Endothelial cell of umbilical vein (primary cell): ENCODE results near the gene CHERP. TPM values are rescaled to one million over a fixed set of nuclear protein-coding genes. Genes with fewer than 3 reads are reported as not detected.

ENCODE experiments used
- BruUV-seq: library from RNA; stranded (reverse); fragments of 400-500 nt; replicated peaks from 2 replicates; lab custom pipeline; 2021; lab: Mats Ljungman, UMichigan
- CTCF ChIA-PET: fragments of 300-600, 350-600 bp; sonication (Branson Sonifier 250); formaldehyde crosslinking; loops from one replicate; lab custom pipeline; 2021; ENCODE audit warnings: antibody characterized with exemption, inconsistent platforms; lab: Charles Lee
- POLR2A ChIA-PET: fragments of 300-600, 350-600 bp; sonication (Branson Sonifier 250); formaldehyde crosslinking; loops from one replicate; lab custom pipeline; 2021; ENCODE audit warnings: antibody characterized with exemption, inconsistent platforms; lab: Charles Lee
- DNase-seq: peaks from one replicate; pipeline ENCODE4 v3.0.0-alpha.2; 2011; ENCODE audit warnings: low read depth, low spot score
- FAIRE-seq: peaks from 2 replicates; lab custom pipeline; 2011; peaks lifted over from hg19 to GRCh38; lab: Jason Lieb, UNC
- H2AFZ ChIP-seq: 2 replicates; pipeline ENCODE4 v1.6.0; 2012; ENCODE audit warnings: low read depth, low read length, control low read depth, inconsistent platforms
- H3K27ac ChIP-seq: 2 replicates; pipeline ENCODE4 v1.5.1; 2011; ENCODE audit warnings: low read depth, mild to moderate bottlenecking, control low read depth, low read length, moderate library complexity; ENCODE audit not compliant: insufficient read depth
- H3K27me3 ChIP-seq, 2 experiments: 2 replicates each; pipeline versions ENCODE4 v1.6.0 to v1.6.1; 2011; ENCODE audit warnings: low read length in 2 of 2, mixed read lengths in 1 of 2; ENCODE audit not compliant: control insufficient read depth in 2 of 2, insufficient read depth in 2 of 2
- H3K36me3 ChIP-seq, 2 experiments: 2 replicates in 1 of 2; 3 replicates in 1 of 2; pipeline ENCODE4 v1.5.1; 2011; ENCODE audit warnings: low read length in 2 of 2, mild to moderate bottlenecking in 1 of 2, moderate library complexity in 1 of 2; ENCODE audit not compliant: control insufficient read depth in 2 of 2, insufficient read depth in 2 of 2; ENCODE audit errors: extremely low read depth in 1 of 2
- H3K4me1 ChIP-seq: 3 replicates; pipeline ENCODE4 v1.5.1; 2011; ENCODE audit warnings: mild to moderate bottlenecking, low read length; ENCODE audit not compliant: control insufficient read depth, insufficient read depth; ENCODE audit errors: extremely low read depth
- H3K4me2 ChIP-seq: 2 replicates; pipeline ENCODE4 v1.6.1; 2011; ENCODE audit warnings: low read length, control low read depth, mixed read lengths; ENCODE audit not compliant: insufficient read depth
- H3K4me3 ChIP-seq, 3 experiments: fragments of 200-600 bp in 1 of 3; sonication (generic), shearing (Covaris generic) in 1 of 3; replicated peaks in 1 of 3; 2 replicates each; pipeline ENCODE4 v1.5.1; 2011 to 2016; ENCODE audit warnings: control low read depth in 3 of 3, low read length in 3 of 3, mild to moderate bottlenecking in 2 of 3, inconsistent platforms in 1 of 3, low read depth in 1 of 3, moderate library complexity in 1 of 3; ENCODE audit not compliant: insufficient read depth in 1 of 3
- H3K79me2 ChIP-seq: 2 replicates; pipeline ENCODE4 v1.6.0; 2012; ENCODE audit warnings: low read length, inconsistent platforms; ENCODE audit not compliant: control insufficient read depth, insufficient read depth
- H3K9ac ChIP-seq: replicated peaks from 2 replicates; pipeline ENCODE3; 2011; ENCODE audit warnings: low read length, control low read depth; ENCODE audit not compliant: insufficient read depth; ENCODE audit errors: extremely low read depth
- H3K9me1 ChIP-seq: replicated peaks from 3 replicates; pipeline ENCODE4 v1.6.0; 2011; ENCODE audit warnings: mild to moderate bottlenecking, low read length; ENCODE audit not compliant: control insufficient read depth, insufficient read depth; ENCODE audit errors: extremely low read depth
- H3K9me3 ChIP-seq: replicated peaks from 2 replicates; pipeline ENCODE4 v1.5.1; 2012; ENCODE audit warnings: low read length, inconsistent platforms; ENCODE audit not compliant: control insufficient read depth, insufficient read depth
- H4K20me1 ChIP-seq: replicated peaks from 2 replicates; pipeline ENCODE3; 2011; ENCODE audit warnings: mild to moderate bottlenecking, low read length; ENCODE audit not compliant: control insufficient read depth, insufficient read depth; ENCODE audit errors: extremely low read depth
- EZH2 ChIP-seq: IDR thresholded peaks from 2 replicates; pipeline ENCODE4 v1.6.1; 2012; ENCODE audit warnings: borderline replicate concordance, low read depth, mild to moderate bottlenecking, moderate library complexity, low read length, inconsistent platforms; ENCODE audit not compliant: severe bottlenecking
- FOS ChIP-seq: IDR thresholded peaks from 2 replicates; pipeline ENCODE4 v1.6.1; 2011; ENCODE audit warnings: mild to moderate bottlenecking, low read length, moderate library complexity, borderline replicate concordance; ENCODE audit not compliant: insufficient read depth
- GATA2 ChIP-seq: IDR thresholded peaks from 2 replicates; pipeline ENCODE4 v1.7.0; 2011; ENCODE audit warnings: low read depth, mild to moderate bottlenecking, moderate library complexity, mixed read lengths, low read length; ENCODE audit not compliant: insufficient read length, insufficient read depth
- JUN ChIP-seq: IDR thresholded peaks from 2 replicates; pipeline ENCODE4 v1.6.1; 2011; ENCODE audit warnings: borderline replicate concordance, low read depth; ENCODE audit not compliant: insufficient read length, insufficient read depth
- MYC ChIP-seq: IDR thresholded peaks from one replicate; pipeline ENCODE4 v1.6.1; 2011; ENCODE audit warnings: mild to moderate bottlenecking, low read depth, low read length
- POLR2A ChIP-seq: IDR thresholded peaks from 2 replicates; pipeline ENCODE4 v1.6.1; 2012; ENCODE audit warnings: low read depth, mild to moderate bottlenecking, control low read depth, low read length
- POLR2AphosphoS5 ChIP-seq: IDR thresholded peaks from 2 replicates; pipeline ENCODE4 v1.6.1; 2012; ENCODE audit warnings: low read depth, mild to moderate bottlenecking, control low read depth, low read length, moderate library complexity; ENCODE audit not compliant: insufficient read depth
- dilution Hi-C: fragments of 300-500 bp; cut with MboI; formaldehyde crosslinking; loops from one replicate; pipeline ENCODE4 v1.15.0; 2019; ENCODE audit warnings: low sequenced_read_pairs; ENCODE audit not compliant: extremely low pct_ligation_motif_present
- intact Hi-C: fragments of 100-400 bp; cut with micrococcal nuclease; formaldehyde crosslinking; loops from one replicate; pipeline ENCODE4 v1.10.0; 2022
- polyA plus RNA-seq, 4 experiments: library from polyadenylated mRNA; depleted of rRNA in 3 of 4; stranded (reverse) in 3 of 4; unstranded in 1 of 4; fragments of >200 nt; gene quantifications; 2 replicates each; pipeline versions ENCODE4 v1.2.1 to v1.2.3, GENCODE V29; 2011 to 2012; ENCODE audit warnings: missing spikeins in 1 of 4
- total RNA-seq: library from RNA; stranded (reverse); gene quantifications from 2 replicates; pipeline ENCODE4 v1.2.3, GENCODE V29; 2021
- TF ChIP-seq, protein P1 (sequence below): IDR thresholded peaks from 2 replicates; pipeline ENCODE4 v1.6.1; 2011; ENCODE audit not compliant: insufficient read depth, insufficient read length
- TF ChIP-seq, protein P2 (sequence below), 2 donors: IDR thresholded peaks; 1 replicate in 1 of 2; 2 replicates in 1 of 2; pipeline ENCODE4 v1.5.1; 2011; ENCODE audit warnings: low read length in 2 of 2, mild to moderate bottlenecking in 2 of 2, moderate library complexity in 2 of 2, control low read depth in 1 of 2, inconsistent platforms in 1 of 2, low read depth in 1 of 2; ENCODE audit not compliant: insufficient read depth in 1 of 2; ENCODE audit errors: extremely low read depth in 1 of 2

Gene CHERP
- total and polyA plus RNA-seq, 2 donors (not counting 3 experiments of a cell fraction or from before 2014, with no cell fraction given): 8.9 to 53.9 TPM

DNA sequence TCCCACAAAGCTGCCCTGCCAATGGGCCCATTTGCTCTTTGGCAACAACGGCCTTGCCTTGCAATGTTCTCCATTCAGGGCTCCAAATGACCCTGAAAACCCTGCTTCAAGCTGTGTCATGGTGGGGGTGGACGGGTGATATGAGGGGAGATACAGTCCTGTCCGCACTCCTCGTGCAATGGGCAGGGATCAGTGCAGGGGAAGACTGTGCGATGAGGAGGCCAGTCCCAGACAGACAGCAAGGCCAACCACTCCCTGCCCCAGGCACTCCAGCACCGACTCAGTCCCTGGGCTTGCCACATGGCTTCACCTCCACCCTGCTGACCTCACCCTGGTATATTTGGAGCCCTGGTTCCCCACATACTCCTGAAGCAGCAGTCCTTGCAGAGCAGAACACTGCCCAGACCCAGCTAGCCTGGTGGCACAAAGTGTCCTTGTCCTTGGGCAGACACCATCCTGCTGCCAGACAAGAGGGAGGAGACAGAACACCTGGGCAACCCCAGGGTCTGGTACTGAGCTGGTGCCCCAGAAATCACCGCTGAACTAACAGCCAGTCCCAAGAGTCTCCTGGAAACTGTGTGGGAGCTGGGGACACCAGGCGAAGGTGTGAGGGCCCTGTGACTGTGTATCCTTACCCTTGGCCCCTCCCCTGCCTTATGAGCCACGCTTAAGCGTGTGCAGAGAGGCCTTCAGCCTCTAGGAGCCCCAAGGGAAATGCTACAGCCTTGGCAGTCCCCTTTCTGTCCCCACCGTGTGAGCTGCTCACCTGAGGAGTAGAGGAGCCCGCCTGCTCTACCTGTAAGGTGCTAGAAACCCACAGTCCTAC lies 39.1 kb upstream of the CHERP start:
- dilution Hi-C loops (no loop called here), intact Hi-C loops (no loop called here)
- Histone ChIP-seq H4K20me1 (no peaks in the 10 kb centered on the region), H3K27ac (no peak overlapping the region), H3K27me3 (no peaks in the 10 kb centered on the region), H3K4me1 (peaks cover 17% of the 10 kb centered on the region), H3K36me3 (peaks cover 0 to 9% of the 10 kb centered on the region in 2 experiments), H3K9ac (no peak overlapping the region), H3K9me3 (no peaks in the 10 kb centered on the region), H3K4me3 (no peak overlapping the region), H3K4me2 (no peak overlapping the region), H3K79me2 (peaks cover 74% of the 10 kb centered on the region), H2AFZ (no peak overlapping the region), H3K9me1 (no peaks in the 10 kb centered on the region)
- ChIA-PET POLR2A (no interaction called here), CTCF (no interaction called here)
- TF ChIP-seq GATA2 (no peak), POLR2AphosphoS5 (no peak), JUN (no peak), FOS (no peak), EZH2 (no peak), POLR2A (no peak), MYC (no peak)
- TF ChIP-seq, protein P1, sequence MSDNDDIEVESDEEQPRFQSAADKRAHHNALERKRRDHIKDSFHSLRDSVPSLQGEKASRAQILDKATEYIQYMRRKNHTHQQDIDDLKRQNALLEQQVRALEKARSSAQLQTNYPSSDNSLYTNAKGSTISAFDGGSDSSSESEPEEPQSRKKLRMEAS: no peak
- TF ChIP-seq, protein P2, sequence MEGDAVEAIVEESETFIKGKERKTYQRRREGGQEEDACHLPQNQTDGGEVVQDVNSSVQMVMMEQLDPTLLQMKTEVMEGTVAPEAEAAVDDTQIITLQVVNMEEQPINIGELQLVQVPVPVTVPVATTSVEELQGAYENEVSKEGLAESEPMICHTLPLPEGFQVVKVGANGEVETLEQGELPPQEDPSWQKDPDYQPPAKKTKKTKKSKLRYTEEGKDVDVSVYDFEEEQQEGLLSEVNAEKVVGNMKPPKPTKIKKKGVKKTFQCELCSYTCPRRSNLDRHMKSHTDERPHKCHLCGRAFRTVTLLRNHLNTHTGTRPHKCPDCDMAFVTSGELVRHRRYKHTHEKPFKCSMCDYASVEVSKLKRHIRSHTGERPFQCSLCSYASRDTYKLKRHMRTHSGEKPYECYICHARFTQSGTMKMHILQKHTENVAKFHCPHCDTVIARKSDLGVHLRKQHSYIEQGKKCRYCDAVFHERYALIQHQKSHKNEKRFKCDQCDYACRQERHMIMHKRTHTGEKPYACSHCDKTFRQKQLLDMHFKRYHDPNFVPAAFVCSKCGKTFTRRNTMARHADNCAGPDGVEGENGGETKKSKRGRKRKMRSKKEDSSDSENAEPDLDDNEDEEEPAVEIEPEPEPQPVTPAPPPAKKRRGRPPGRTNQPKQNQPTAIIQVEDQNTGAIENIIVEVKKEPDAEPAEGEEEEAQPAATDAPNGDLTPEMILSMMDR (IDR thresholded peaks at IDR 0.05; ENCODE audit: extremely low read depth in 1 of 2, insufficient read depth in 1 of 2, low read depth in 1 of 2, low read length in 2 of 2): no peak
- BruUV-seq: no TSS peak
- DNase-seq (no peak), FAIRE-seq (no peak)
